ENCODE data around the gene SGPP2.

GRCh38 chr2:222440673-222441422, 16.5 kb downstream of the SGPP2 start:
- TF ChIP-seq CTCF (IDR thresholded peaks at IDR 0.05; ENCODE audit: extremely low read depth in 1 of 2, insufficient read depth in 1 of 2, low read depth in 1 of 2, low read length in 2 of 2) = no peak
- no peak for TF ChIP-seq POLR2A (IDR thresholded peaks at IDR 0.05; ENCODE audit: low read depth, low read length)
- no peak for TF ChIP-seq POLR2AphosphoS5 (IDR thresholded peaks at IDR 0.05; ENCODE audit: insufficient read depth, low read depth, low read length)
- TF ChIP-seq EZH2 (IDR thresholded peaks at IDR 0.05; ENCODE audit: borderline replicate concordance, low read depth, low read length, severe bottlenecking) = no peak
- TF ChIP-seq JUN (IDR thresholded peaks at IDR 0.05; ENCODE audit: borderline replicate concordance, insufficient read depth, insufficient read length, low read depth) = no peak
- TF ChIP-seq, protein P1, sequence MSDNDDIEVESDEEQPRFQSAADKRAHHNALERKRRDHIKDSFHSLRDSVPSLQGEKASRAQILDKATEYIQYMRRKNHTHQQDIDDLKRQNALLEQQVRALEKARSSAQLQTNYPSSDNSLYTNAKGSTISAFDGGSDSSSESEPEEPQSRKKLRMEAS (IDR thresholded peaks at IDR 0.05; ENCODE audit: insufficient read depth, insufficient read length) = no peak
